ENCODE measurements around the gene HDAC6.

The HDAC6 gene

GRCh38 chrX:48802089-48802904, 430 bp downstream of the HDAC6 start (continued):
- TF ChIP-seq ZNF26 (tag by site-specific recombination; IDR thresholded peaks at IDR 0.05) (no peak), ZNF37A (tag by site-specific recombination; IDR thresholded peaks at IDR 0.05) (no peak), SP3 (tag by site-specific recombination; IDR thresholded peaks at IDR 0.05) (peak; percentile 90), SP2 (tag by site-specific recombination; IDR thresholded peaks at IDR 0.05) (peak; percentile 69), KLF9 (tag by site-specific recombination; IDR thresholded peaks at IDR 0.05; ENCODE audit: low read depth) (peak; percentile 52; the same call in 1 of the 2 replicates), ZNF398 (tag by site-specific recombination; IDR thresholded peaks at IDR 0.05) (peak; percentile 10; the same call in 1 of the 2 replicates), ZNF610 (tag by site-specific recombination; IDR thresholded peaks at IDR 0.05; ENCODE audit: borderline replicate concordance) (peak; percentile 51; the same call in 1 of the 2 replicates), ZFP37 (tag by site-specific recombination; IDR thresholded peaks at IDR 0.05) (no peak), ZBTB20 (tag by site-specific recombination; IDR thresholded peaks at IDR 0.05) (peak; percentile 75; the same call in 1 of the 2 replicates), RBAK (tag by site-specific recombination; IDR thresholded peaks at IDR 0.05) (no peak), ZFP3 (tag by site-specific recombination; IDR thresholded peaks at IDR 0.05; ENCODE audit: low read depth) (no peak), EGR2 (tag by site-specific recombination; IDR thresholded peaks at IDR 0.05; ENCODE audit: low read depth) (peak; percentile 81), ZEB2 (tag by site-specific recombination; IDR thresholded peaks at IDR 0.05) (peak; percentile 69), ZNF530 (tag by site-specific recombination; IDR thresholded peaks at IDR 0.05; ENCODE audit: low read depth) (no peak), ATF2 (tag by site-specific recombination; IDR thresholded peaks at IDR 0.05; ENCODE audit: low read depth) (no peak), KLF16 (tag by site-specific recombination; IDR thresholded peaks at IDR 0.05) (peak; percentile 48; the same call in 1 of the 2 replicates), ZNF629 (tag by site-specific recombination; IDR thresholded peaks at IDR 0.05) (peak; percentile 44; the same call in 1 of the 2 replicates), PBX3 (CRISPR knock-in tag; IDR thresholded peaks at IDR 0.05) (no peak), SP7 (tag by site-specific recombination; IDR thresholded peaks at IDR 0.05) (peak; percentile 50; the same call in 1 of the 2 replicates), ZXDB (tag by site-specific recombination; IDR thresholded peaks at IDR 0.05) (peak; percentile 80), ZBTB48 (tag by site-specific recombination; IDR thresholded peaks at IDR 0.05) (peak; percentile 78; the same call in 1 of the 2 replicates), ZNF350 (tag by site-specific recombination; IDR thresholded peaks at IDR 0.05) (no peak), ZNF146 (tag by site-specific recombination; IDR thresholded peaks at IDR 0.05) (no peak), BCL11B (tag by site-specific recombination; IDR thresholded peaks at IDR 0.05; ENCODE audit: low read depth) (0 out of 2 replicates have a peak, but pooled peaks have one; percentile 32), ZNF843 (tag by site-specific recombination; IDR thresholded peaks at IDR 0.05) (peak; percentile 20; the same call in 1 of the 2 replicates)
- TF ChIP-seq, protein P1, sequence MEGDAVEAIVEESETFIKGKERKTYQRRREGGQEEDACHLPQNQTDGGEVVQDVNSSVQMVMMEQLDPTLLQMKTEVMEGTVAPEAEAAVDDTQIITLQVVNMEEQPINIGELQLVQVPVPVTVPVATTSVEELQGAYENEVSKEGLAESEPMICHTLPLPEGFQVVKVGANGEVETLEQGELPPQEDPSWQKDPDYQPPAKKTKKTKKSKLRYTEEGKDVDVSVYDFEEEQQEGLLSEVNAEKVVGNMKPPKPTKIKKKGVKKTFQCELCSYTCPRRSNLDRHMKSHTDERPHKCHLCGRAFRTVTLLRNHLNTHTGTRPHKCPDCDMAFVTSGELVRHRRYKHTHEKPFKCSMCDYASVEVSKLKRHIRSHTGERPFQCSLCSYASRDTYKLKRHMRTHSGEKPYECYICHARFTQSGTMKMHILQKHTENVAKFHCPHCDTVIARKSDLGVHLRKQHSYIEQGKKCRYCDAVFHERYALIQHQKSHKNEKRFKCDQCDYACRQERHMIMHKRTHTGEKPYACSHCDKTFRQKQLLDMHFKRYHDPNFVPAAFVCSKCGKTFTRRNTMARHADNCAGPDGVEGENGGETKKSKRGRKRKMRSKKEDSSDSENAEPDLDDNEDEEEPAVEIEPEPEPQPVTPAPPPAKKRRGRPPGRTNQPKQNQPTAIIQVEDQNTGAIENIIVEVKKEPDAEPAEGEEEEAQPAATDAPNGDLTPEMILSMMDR (tag by site-specific recombination; IDR thresholded peaks at IDR 0.05) = 0 out of 2 replicates have a peak, but pooled peaks have one; percentile 14
- TF ChIP-seq, protein P2, sequence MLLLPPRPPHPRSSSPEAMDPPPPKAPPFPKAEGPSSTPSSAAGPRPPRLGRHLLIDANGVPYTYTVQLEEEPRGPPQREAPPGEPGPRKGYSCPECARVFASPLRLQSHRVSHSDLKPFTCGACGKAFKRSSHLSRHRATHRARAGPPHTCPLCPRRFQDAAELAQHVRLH (tag by site-specific recombination; IDR thresholded peaks at IDR 0.05) = peak; percentile 40; the same call in 1 of the 2 replicates
- TF ChIP-seq, protein P3, sequence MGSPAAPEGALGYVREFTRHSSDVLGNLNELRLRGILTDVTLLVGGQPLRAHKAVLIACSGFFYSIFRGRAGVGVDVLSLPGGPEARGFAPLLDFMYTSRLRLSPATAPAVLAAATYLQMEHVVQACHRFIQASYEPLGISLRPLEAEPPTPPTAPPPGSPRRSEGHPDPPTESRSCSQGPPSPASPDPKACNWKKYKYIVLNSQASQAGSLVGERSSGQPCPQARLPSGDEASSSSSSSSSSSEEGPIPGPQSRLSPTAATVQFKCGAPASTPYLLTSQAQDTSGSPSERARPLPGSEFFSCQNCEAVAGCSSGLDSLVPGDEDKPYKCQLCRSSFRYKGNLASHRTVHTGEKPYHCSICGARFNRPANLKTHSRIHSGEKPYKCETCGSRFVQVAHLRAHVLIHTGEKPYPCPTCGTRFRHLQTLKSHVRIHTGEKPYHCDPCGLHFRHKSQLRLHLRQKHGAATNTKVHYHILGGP (tag by site-specific recombination; IDR thresholded peaks at IDR 0.05) = no peak

Data from HEK293 (cell line).